ENCODE measurements around the gene TCF23.

The TCF23 gene

DNA sequence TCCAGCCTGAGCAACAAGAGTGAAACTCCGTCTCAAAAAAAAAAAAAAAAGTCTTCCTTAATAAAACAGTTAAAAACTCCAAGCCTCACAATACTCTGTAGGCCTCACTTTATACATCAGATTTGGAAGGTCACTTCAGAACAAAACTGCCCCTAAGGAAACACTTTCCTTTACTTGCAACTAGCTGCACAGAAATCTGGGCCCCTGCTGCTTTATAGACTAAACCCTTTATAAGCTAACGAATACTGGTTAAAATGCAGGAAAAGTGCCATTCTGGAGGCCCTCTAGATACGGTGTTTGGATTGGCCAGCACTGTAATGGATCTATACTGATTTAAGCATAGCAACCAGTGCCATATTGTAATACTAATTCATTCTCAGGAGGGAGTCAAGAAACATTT lies 23.7 kb upstream of the TCF23 start:
- TF ChIP-seq CTCF (IDR thresholded peaks at IDR 0.05; ENCODE audit: insufficient read depth, low read depth, low read length, missing control alignments), result no peak
- no peak for DNase-seq (ENCODE audit: low read depth)
- no peak overlapping the region for H3K4me3 ChIP-seq (ENCODE audit: low read length)

DNA sequence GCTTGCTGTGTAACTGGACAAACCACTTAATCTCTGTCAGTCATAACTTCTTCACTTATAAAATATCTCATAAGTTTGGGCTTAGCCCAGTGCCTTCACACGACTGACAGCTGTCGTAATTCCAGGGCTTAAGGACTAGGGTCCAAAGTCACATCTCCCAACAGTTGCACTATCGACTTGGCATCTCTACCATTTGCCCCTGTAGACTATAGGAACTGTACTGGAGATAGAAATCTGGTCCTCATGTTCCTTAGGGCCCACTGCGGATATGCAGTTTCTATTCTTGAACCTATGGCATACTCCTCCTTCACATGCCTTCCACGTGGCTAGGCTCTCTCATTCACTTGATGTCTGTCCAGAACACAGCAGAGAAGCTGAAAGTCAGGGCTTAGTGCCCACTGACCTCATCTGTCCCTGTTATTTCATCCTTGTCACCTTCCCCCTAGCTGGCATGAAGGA lies 22.5 kb upstream of the TCF23 start:
- no peak for DNase-seq (ENCODE audit: low read depth)
- TF ChIP-seq CTCF (IDR thresholded peaks at IDR 0.05; ENCODE audit: insufficient read depth, low read depth, low read length, missing control alignments), result no peak
- H3K4me3 ChIP-seq (ENCODE audit: low read length), result no peak overlapping the region

DNA sequence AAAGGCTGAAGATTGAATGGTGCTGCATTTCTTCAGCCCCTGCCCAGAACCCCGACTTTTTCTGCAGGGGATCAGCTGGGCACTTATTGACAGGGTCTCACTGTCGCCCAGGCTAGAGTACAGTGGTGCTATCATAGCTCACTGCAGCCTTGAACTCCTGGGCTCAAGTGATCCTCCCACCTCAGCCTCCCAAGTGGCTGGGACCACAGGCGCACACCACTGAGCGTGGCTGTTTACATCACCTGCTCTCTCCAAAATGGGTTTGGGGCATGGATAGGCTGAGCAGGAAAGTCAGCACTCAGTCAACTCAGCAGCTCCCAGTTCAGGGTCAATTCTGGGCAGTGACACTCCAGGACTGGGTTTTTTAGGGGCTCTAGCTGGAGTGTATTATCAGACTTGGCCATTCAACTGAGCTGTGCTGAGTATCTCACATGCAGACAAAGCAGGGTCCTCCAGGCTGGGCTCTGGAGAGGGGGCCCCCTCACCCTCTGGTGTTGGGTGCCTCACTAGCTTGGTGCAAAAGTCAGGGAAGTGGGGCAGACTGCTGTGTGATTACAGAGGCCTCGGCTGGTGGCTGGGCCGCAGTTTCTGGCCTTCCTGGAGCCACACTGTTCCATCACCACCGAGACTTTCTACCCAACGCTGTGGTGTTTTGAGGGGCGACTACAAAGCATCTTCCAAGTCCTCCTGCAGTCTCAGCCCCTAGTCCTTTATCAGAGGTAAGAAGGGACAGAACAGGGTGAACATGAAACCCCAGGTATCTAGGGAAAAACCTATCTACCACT lies 20.7 kb upstream of the TCF23 start:
- no peak for TF ChIP-seq CTCF (IDR thresholded peaks at IDR 0.05; ENCODE audit: insufficient read depth, low read depth, low read length, missing control alignments)
- no peak overlapping the region for H3K4me3 ChIP-seq (ENCODE audit: low read length)
- DNase-seq (ENCODE audit: low read depth), result no peak

GRCh38 chr2:27128668-27129571 lies 19.9 kb upstream of the TCF23 start:
- DNase-seq (ENCODE audit: low read depth), result no peak
- no peak overlapping the region for H3K4me3 ChIP-seq (ENCODE audit: low read length)
- no peak for TF ChIP-seq CTCF (IDR thresholded peaks at IDR 0.05; ENCODE audit: insufficient read depth, low read depth, low read length, missing control alignments)

- no peak overlapping the region for H3K4me3 ChIP-seq (ENCODE audit: low read length)
- TF ChIP-seq CTCF (IDR thresholded peaks at IDR 0.05; ENCODE audit: insufficient read depth, low read depth, low read length, missing control alignments), result no peak
- no peak for DNase-seq (ENCODE audit: low read depth)
These were observed 18.4 kb upstream of the TCF23 start for GRCh38 chr2:27130396-27130795.

DNA sequence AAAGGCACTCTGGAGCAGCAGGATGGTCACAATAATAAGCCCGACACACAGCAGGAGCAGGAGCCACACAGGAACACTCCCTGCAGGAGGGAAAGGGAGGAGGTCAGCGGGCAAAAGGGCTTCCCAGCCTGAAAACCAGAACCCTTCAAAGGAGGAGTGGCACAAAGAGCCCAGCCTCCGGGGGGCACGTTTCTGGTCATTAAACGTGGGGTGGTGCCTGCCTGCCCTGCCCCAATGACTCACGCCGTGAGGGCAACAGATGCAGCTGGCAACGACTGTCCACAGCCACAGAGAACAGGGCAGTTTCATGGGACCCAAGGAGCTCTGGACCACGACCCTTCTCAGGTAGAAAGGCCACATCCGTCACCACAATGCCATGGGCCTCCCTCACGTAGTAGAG lies 17.4 kb upstream of the TCF23 start:
- TF ChIP-seq CTCF (IDR thresholded peaks at IDR 0.05; ENCODE audit: insufficient read depth, low read depth, low read length, missing control alignments), result no peak
- DNase-seq (ENCODE audit: low read depth), result no peak
- no peak overlapping the region for H3K4me3 ChIP-seq (ENCODE audit: low read length)

Data from epithelial cell of esophagus (primary cell).